Erythroblast (primary cell): ENCODE measurements around the gene KRT40.

Experiments used
- GATA1 ChIP-seq: IDR thresholded peaks from 2 replicates; pipeline ENCODE4 v1.6.1; 2011; ENCODE audit warnings: low read depth, mild to moderate bottlenecking, control low read depth, low read length, moderate library complexity
- POLR2A ChIP-seq: IDR thresholded peaks from 2 replicates; pipeline ENCODE4 v1.6.1; 2011; ENCODE audit warnings: mild to moderate bottlenecking, low read length

- no peak for TF ChIP-seq POLR2A
- TF ChIP-seq GATA1, result no peak
Measured at GRCh38 chr17:41013181-41013580, 29.1 kb upstream of the KRT40 start.
